Karpas-422 (cell line): ENCODE results near the gene PRTFDC1. TPM values are rescaled to one million over a fixed set of nuclear protein-coding genes. Genes with fewer than 3 reads are reported as not detected.
"Not testable (repeated sequence)": the region's sequence is repeated elsewhere in the genome, so short reads cannot be mapped to it uniquely, and the experiment has no call there.

Source experiments
- DNase-seq: peaks from one replicate; pipeline ENCODE4 v3.0.0-alpha.2; 2015
- H2AFZ ChIP-seq: fragments of 200-600 bp; sonication (generic); 2 replicates; pipeline ENCODE4 v1.6.1; 2014; ENCODE audit warnings: antibody characterized with exemption, low read length, mixed read lengths
- H3K27ac ChIP-seq: fragments of 200-600 bp; sonication (generic); 2 replicates; pipeline ENCODE4 v1.5.1; 2014; ENCODE audit warnings: mild to moderate bottlenecking, low read length, moderate library complexity
- H3K27me3 ChIP-seq: fragments of 200-600 bp; sonication (generic); 2 replicates; pipeline ENCODE4 v1.6.1; 2014; ENCODE audit warnings: low read length, mixed read lengths
- H3K36me3 ChIP-seq: fragments of 200-600 bp; sonication (generic); 2 replicates; pipeline ENCODE4 v1.6.1; 2014; ENCODE audit warnings: low read length, mixed read lengths; ENCODE audit not compliant: insufficient read depth
- H3K4me1 ChIP-seq: fragments of 200-600 bp; sonication (generic); 2 replicates; pipeline ENCODE4 v1.6.1; 2014; ENCODE audit warnings: mild to moderate bottlenecking, low read length, mixed read lengths
- H3K4me2 ChIP-seq: fragments of 200-600 bp; sonication (generic); 2 replicates; pipeline ENCODE4 v1.6.1; 2014; ENCODE audit warnings: low read length, low read depth, mild to moderate bottlenecking; ENCODE audit not compliant: poor library complexity, severe bottlenecking
- H3K4me3 ChIP-seq: fragments of 200-600 bp; sonication (generic); 2 replicates; pipeline ENCODE4 v1.5.1; 2014; ENCODE audit warnings: mild to moderate bottlenecking, antibody characterized with exemption, low read length, mixed read lengths
- H3K79me2 ChIP-seq: fragments of 200-600 bp; sonication (generic); 2 replicates; pipeline ENCODE4 v1.6.1; 2014; ENCODE audit warnings: mild to moderate bottlenecking, low read length, mixed read lengths
- H3K9ac ChIP-seq: fragments of 200-600 bp; sonication (generic); 2 replicates; pipeline ENCODE4 v1.6.0; 2014; ENCODE audit warnings: low read length
- H3K9me2 ChIP-seq: fragments of 200-600 bp; sonication (generic), shearing (Covaris generic); replicated peaks from 2 replicates; pipeline ENCODE4 v1.6.0; 2014; ENCODE audit warnings: mild to moderate bottlenecking, low read length, moderate library complexity; ENCODE audit not compliant: insufficient read depth
- H3K9me3 ChIP-seq: fragments of 300-700, 200-600 bp; sonication (generic); 2 replicates; pipeline ENCODE4 v1.6.1; 2014; ENCODE audit warnings: low read length, mixed read lengths
- H4K20me1 ChIP-seq: fragments of 200-600 bp; sonication (generic); 2 replicates; pipeline ENCODE4 v1.6.1; 2014; ENCODE audit warnings: mild to moderate bottlenecking, antibody characterized with exemption, low read length, low read depth; ENCODE audit not compliant: insufficient read depth
- total RNA-seq: library from RNA; depleted of rRNA; stranded (reverse); fragments of >200 nt; shearing (Covaris generic); gene quantifications from 2 replicates; pipeline ENCODE4 v1.2.3, GENCODE V29; 2014; ENCODE audit warnings: low replicate concordance

PRTFDC1 gene
- total RNA-seq, 1 experiment from 2014 or later, result not detected

DNA sequence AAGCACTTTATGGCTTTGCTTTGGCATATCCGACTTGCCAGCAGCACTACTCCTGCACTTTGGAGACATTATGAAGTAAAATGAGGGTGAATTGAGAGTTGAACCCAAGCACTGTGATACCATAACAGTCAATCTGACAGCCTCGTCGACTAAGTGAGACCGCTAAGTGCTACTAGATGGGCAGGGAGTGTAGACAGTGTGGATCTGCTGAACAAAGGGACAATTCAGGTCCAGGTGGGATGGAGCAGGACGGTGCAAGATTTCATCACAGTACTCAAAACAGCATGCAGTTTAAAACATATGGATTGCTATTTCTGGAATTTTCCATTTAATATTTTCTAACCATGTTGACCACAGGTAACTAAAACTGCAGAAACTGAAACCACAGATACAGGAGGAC, 20.8 kb upstream of the PRTFDC1 start:
- H3K27ac ChIP-seq, result no peak overlapping the region

DNA sequence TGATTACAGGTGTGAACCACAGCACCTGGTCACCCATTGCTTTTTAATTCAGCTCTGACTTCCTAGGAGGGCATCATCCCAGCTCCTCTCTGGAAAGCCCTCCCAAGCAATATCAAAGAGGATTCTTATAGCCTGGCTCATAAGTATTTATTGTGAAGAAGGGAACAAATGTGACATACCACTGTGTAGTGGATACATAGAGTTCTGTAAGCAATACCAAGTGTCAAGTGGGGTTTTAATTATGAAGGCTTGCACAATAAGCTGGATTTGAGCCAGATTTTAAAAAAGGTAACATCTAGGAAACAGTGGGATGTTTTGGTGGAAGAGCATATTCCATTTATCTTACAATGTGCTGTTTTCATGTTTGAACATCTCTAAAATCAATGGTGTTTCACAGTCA, 19.0 kb upstream of the PRTFDC1 start:
- no peak for DNase-seq
- no peak overlapping the region for H3K4me2 ChIP-seq
- no peaks in the 10 kb centered on the region for H3K9me2 ChIP-seq
- no peak overlapping the region for H3K4me3 ChIP-seq
- no peaks in the 10 kb centered on the region for H4K20me1 ChIP-seq
- H3K36me3 ChIP-seq, result no peaks in the 10 kb centered on the region
- no peaks in the 10 kb centered on the region for H3K27me3 ChIP-seq
- H2AFZ ChIP-seq, result no peak overlapping the region
- no peaks in the 10 kb centered on the region for H3K79me2 ChIP-seq
- H3K9me3 ChIP-seq, result peaks cover 16% of the 10 kb centered on the region
- H3K9ac ChIP-seq, result no peak overlapping the region
- H3K27ac ChIP-seq, result no peak overlapping the region
- no peaks in the 10 kb centered on the region for H3K4me1 ChIP-seq

More for the DNA sequence above, 20.8 kb upstream of the PRTFDC1 start:
- Histone ChIP-seq H3K4me2 (no peak overlapping the region), H4K20me1 (no peaks in the 10 kb centered on the region), H3K9ac (no peak overlapping the region), H3K79me2 (no peaks in the 10 kb centered on the region), H3K4me3 (no peak overlapping the region), H2AFZ (no peak overlapping the region), H3K9me3 (peaks cover 12% of the 10 kb centered on the region; the same call in 1 of the 2 replicates), H3K36me3 (no peaks in the 10 kb centered on the region), H3K27me3 (no peaks in the 10 kb centered on the region), H3K9me2 (no peaks in the 10 kb centered on the region), H3K4me1 (no peaks in the 10 kb centered on the region)
- DNase-seq, result no peak

DNA sequence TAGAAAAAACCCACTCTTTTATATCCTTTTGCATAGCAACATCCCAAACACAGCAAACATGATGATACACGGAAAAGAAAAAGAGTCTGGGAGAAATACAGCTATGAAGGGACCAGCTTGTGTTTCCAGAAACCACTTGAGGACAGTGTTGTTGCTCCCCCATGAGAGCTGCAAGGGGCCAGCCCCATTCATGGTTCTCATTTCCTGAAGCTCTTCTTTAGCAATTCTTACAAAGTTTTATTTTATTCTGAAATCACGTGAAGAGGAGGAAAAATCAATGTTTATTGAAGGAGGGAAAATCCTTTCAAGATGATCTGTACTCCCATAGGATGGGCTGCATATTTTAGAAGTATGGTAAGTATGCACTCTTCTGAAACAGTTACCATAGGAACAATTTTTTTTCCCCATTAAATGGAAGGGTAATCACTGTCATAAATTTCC, 17.5 kb upstream of the PRTFDC1 start:
- H2AFZ ChIP-seq, result no peak overlapping the region
- peaks cover 16% of the 10 kb centered on the region for H3K9me3 ChIP-seq
- DNase-seq, result no peak
- H3K9ac ChIP-seq, result no peak overlapping the region
- H3K36me3 ChIP-seq, result no peaks in the 10 kb centered on the region
- no peaks in the 10 kb centered on the region for H3K4me1 ChIP-seq
- no peak overlapping the region for H3K4me3 ChIP-seq
- H3K27ac ChIP-seq, result no peak overlapping the region
- no peaks in the 10 kb centered on the region for H4K20me1 ChIP-seq
- H3K9me2 ChIP-seq, result no peaks in the 10 kb centered on the region
- H3K79me2 ChIP-seq, result no peaks in the 10 kb centered on the region
- H3K27me3 ChIP-seq, result no peaks in the 10 kb centered on the region
- no peak overlapping the region for H3K4me2 ChIP-seq

DNA sequence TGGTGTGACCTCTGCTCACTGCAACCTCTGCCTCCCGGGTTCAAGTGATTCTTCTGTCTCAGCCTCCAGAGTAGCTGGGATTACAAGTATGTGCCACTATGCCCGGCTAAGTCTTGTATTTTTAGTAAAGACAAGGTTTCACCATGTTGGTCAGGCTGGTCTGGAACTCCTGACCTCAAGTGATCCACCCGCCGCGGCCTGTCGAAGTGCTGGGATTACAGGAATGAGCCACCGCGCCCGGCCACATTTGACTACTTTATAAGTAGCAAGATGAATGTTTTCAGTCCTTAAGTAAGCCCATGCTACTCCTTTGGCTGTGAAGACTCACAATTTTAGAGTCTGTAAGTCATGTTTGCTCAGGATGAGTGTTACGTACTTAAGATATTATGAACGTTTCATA, 16.5 kb upstream of the PRTFDC1 start:
- not testable (repeated sequence) for H4K20me1 ChIP-seq, H3K4me1 ChIP-seq, H3K4me2 ChIP-seq, H2AFZ ChIP-seq, H3K9ac ChIP-seq, H3K27ac ChIP-seq, H3K79me2 ChIP-seq, H3K4me3 ChIP-seq, H3K36me3 ChIP-seq, DNase-seq, H3K27me3 ChIP-seq, H3K9me2 ChIP-seq
- peaks cover 16% of the 10 kb centered on the region for H3K9me3 ChIP-seq

DNA sequence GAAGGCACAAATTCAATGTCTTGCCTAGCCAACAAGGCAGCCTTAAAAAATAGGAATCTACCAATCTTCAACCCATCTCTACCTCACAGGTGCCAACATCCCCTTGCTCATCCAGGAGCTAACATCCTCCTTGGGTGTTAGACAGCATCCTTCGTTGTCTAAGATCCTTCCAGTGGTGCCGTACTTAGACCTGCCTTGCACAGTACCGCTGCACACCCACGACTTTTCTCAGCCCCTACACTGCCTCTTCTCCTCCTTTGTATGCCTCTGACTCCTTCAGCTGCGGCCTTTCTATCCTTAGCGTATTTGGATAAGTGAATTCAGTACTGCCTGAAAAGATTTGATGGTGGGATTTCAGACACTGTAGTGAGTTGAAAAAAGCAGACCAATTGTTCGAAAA, 15.9 kb upstream of the PRTFDC1 start:
- no peaks in the 10 kb centered on the region for H4K20me1 ChIP-seq
- H3K4me2 ChIP-seq, result no peak overlapping the region
- H3K4me1 ChIP-seq, result no peaks in the 10 kb centered on the region
- no peaks in the 10 kb centered on the region for H3K36me3 ChIP-seq
- no peak overlapping the region for H2AFZ ChIP-seq
- H3K4me3 ChIP-seq, result no peak overlapping the region
- no peak for DNase-seq
- no peak overlapping the region for H3K9ac ChIP-seq
- H3K79me2 ChIP-seq, result no peaks in the 10 kb centered on the region
- H3K27me3 ChIP-seq, result no peaks in the 10 kb centered on the region
- no peaks in the 10 kb centered on the region for H3K9me2 ChIP-seq
- no peak overlapping the region for H3K27ac ChIP-seq
- peaks cover 16% of the 10 kb centered on the region for H3K9me3 ChIP-seq

DNA sequence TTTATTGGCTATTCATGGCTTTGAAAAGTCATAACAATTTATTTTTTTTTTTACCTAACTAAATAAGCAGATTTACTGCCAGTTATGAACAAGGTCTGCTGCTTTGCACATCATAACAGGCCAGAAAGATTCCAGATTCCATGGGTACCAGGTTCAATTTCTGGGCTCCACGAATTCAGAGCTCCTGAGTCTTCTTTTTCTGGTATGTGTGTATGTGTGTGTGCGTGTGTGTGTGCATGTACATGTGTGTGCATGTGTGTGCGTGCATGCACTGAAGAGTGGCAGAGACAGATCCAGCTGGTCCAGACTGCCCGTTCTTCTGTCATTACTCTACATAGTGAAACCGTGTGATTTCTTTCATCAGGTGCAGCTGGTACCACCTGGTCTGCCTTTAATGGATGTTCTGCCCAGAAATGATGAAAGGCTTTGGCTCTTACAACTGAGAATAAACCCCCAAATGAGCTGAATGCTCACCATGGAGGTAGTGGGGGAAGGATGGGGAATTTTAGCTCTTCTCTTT, 14.6 kb upstream of the PRTFDC1 start:
- H2AFZ ChIP-seq, result no peak overlapping the region
- no peak overlapping the region for H3K4me2 ChIP-seq
- H3K9me3 ChIP-seq, result peaks cover 16% of the 10 kb centered on the region
- no peaks in the 10 kb centered on the region for H3K27me3 ChIP-seq
- no peaks in the 10 kb centered on the region for H3K9me2 ChIP-seq
- H3K4me3 ChIP-seq, result no peak overlapping the region
- no peaks in the 10 kb centered on the region for H3K36me3 ChIP-seq
- no peak overlapping the region for H3K9ac ChIP-seq
- DNase-seq, result no peak
- no peaks in the 10 kb centered on the region for H3K4me1 ChIP-seq
- no peaks in the 10 kb centered on the region for H4K20me1 ChIP-seq
- no peaks in the 10 kb centered on the region for H3K79me2 ChIP-seq
- H3K27ac ChIP-seq, result no peak overlapping the region

DNA sequence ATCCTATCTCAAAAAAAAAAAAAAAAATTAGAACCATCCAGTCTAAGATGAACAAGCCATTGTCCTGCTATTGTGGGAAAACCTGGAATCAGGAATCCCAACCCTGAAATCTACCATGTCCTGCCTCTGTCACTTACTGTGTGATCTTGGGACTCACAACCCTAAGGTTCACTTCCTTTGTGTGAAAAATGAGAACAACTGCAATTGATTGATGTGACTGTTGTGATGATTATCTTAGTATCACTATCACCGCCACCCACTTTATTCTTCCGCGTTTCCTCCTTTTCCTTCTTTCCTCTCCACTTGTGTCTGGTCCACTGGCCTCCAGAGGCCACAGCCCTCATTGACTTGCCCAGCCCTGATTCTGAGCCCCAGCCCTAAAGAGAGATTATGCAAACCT, 12.6 kb upstream of the PRTFDC1 start:
- H3K4me2 ChIP-seq, result no peak overlapping the region
- no peaks in the 10 kb centered on the region for H3K4me1 ChIP-seq
- H3K9ac ChIP-seq, result no peak overlapping the region
- no peaks in the 10 kb centered on the region for H3K36me3 ChIP-seq
- H3K4me3 ChIP-seq, result no peak overlapping the region
- peaks cover 12% of the 10 kb centered on the region for H3K9me3 ChIP-seq
- H4K20me1 ChIP-seq, result no peaks in the 10 kb centered on the region
- no peak overlapping the region for H2AFZ ChIP-seq
- H3K27me3 ChIP-seq, result no peaks in the 10 kb centered on the region
- no peaks in the 10 kb centered on the region for H3K9me2 ChIP-seq
- no peak for DNase-seq
- no peaks in the 10 kb centered on the region for H3K79me2 ChIP-seq
- H3K27ac ChIP-seq, result no peak overlapping the region

DNA sequence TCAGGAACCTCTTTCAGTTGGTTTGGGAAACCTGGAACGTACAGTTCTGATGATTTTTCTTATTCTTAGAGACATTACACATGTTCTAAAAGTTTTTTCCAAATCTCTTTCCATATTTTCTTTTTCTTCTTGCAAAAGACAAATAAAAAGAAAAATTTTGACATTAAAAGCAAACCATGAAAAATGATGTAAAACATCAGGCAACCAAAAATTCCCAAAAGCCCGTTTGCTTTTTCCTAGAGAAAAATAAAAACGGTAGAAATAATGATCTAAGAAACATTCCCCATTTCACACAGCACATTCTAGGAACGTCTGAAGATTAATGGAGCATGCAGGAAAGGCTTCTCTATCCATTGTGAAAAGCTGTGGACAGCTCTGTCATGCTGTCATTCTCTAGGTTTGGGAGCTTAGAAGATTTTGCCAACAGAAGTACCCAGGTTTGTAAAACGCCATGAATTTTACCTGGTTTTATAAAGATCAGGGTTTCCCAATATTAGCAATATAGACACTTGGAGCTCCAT, 11.2 kb upstream of the PRTFDC1 start:
- Histone ChIP-seq H3K4me1 (no peaks in the 10 kb centered on the region), H3K9ac (no peak overlapping the region), H3K27ac (no peak overlapping the region), H3K9me2 (no peaks in the 10 kb centered on the region), H4K20me1 (no peaks in the 10 kb centered on the region), H3K79me2 (no peaks in the 10 kb centered on the region), H3K9me3 (peaks cover 5% of the 10 kb centered on the region), H3K27me3 (no peaks in the 10 kb centered on the region), H3K36me3 (no peaks in the 10 kb centered on the region), H3K4me3 (no peak overlapping the region), H3K4me2 (no peak overlapping the region), H2AFZ (no peak overlapping the region)
- DNase-seq, result no peak
